GM18858 (cell line): ENCODE measurements around the gene MICAL1.

Source experiments
- ATAC-seq: cut with Tn5 transposase; IDR thresholded peaks from one replicate; pipeline ENCODE4 v1.9.1; 2021; ENCODE audit not compliant: unreplicated experiment

Gene MICAL1

GRCh38 chr6:109440331-109441068, 15.1 kb downstream of the MICAL1 start, which contains the start of the genes PPIL6 and SMPD2:
Gene PPIL6 (minus strand): TSS chr6:109440628. CDS start chr6:109440590, 38 bp downstream.
Gene SMPD2 (plus strand): TSS chr6:109440724. CDS start chr6:109441122, 398 bp downstream.
- ATAC-seq = peak; percentile 79

GRCh38 chr6:109436041-109436440, 19.5 kb downstream of the MICAL1 start:
- ATAC-seq = no peak

GRCh38 chr6:109434456-109434855, 21.1 kb downstream of the MICAL1 start:
- no peak for ATAC-seq

GRCh38 chr6:109429496-109429895, 26.1 kb downstream of the MICAL1 start:
- ATAC-seq = no peak

- ATAC-seq = no peak
Measured at GRCh38 chr6:109428889-109429477, 26.6 kb downstream of the MICAL1 start.

GRCh38 chr6:109424946-109425345, 30.6 kb downstream of the MICAL1 start:
- no peak for ATAC-seq

- ATAC-seq = no peak
Measured at GRCh38 chr6:109421184-109421583, 34.4 kb downstream of the MICAL1 start.

- ATAC-seq = no peak
Measured at GRCh38 chr6:109420751-109421150, 34.8 kb downstream of the MICAL1 start.

GRCh38 chr6:109417646-109418045, 37.9 kb downstream of the MICAL1 start:
- no peak for ATAC-seq

- ATAC-seq = no peak
Measured at GRCh38 chr6:109411034-109411433, 44.5 kb downstream of the MICAL1 start.

GRCh38 chr6:109406196-109406595, 49.4 kb downstream of the MICAL1 start:
- ATAC-seq = no peak

- no peak for ATAC-seq
Measured at GRCh38 chr6:109397020-109397419, 58.6 kb downstream of the MICAL1 start.

- ATAC-seq = no peak
Measured at GRCh38 chr6:109396046-109396718, 59.4 kb downstream of the MICAL1 start.
